Left lung (tissue), 10 donors: ENCODE measurements around the gene GFRA4. TPM values are rescaled to one million over a fixed set of nuclear protein-coding genes. Genes with fewer than 3 reads are reported as not detected.
A peak's percentile ranks its signal among the peaks of the same experiment; 100 is the strongest.

ENCODE experiments used
- ATAC-seq: fragments of 200-7000 bp; cut with Tn5 transposase; one replicate; pipeline ENCODE4 v1.9.1; 2020; ENCODE audit warnings: moderate library complexity
- DNase-seq, 4 donors: peaks; one replicate each; pipeline ENCODE4 v3.0.0-alpha.2; 2013 to 2020
- H3K27ac ChIP-seq, 2 donors: fragments of 200-600 bp; sonication (generic) in 1 of 2; one replicate each; pipeline versions ENCODE4 v1.5.0 to v1.8.0; 2020 to 2021
- H3K27me3 ChIP-seq, 2 donors: fragments of 200-600 bp; sonication (generic) in 1 of 2; one replicate each; pipeline versions ENCODE4 v1.5.0 to v1.8.0; 2020 to 2021
- H3K36me3 ChIP-seq, 2 donors: fragments of 200-600 bp; sonication (generic) in 1 of 2; one replicate each; pipeline versions ENCODE4 v1.5.0 to v1.8.0; 2020 to 2021
- H3K4me1 ChIP-seq, 2 donors: fragments of 200-600 bp; one replicate each; pipeline ENCODE4 v1.8.0; 2021
- H3K4me3 ChIP-seq, 2 donors: fragments of 200-600 bp; sonication (generic) in 1 of 2; one replicate each; pipeline versions ENCODE4 v1.5.0 to v1.8.0; 2020 to 2021; ENCODE audit warnings: mild to moderate bottlenecking in 1 of 2
- H3K9me3 ChIP-seq, 2 donors: fragments of 200-600 bp; sonication (generic) in 1 of 2; one replicate each; pipeline versions ENCODE4 v1.5.0 to v1.8.0; 2020 to 2021
- CTCF ChIP-seq, 2 donors: fragments of 200-600 bp; sonication (generic) in 1 of 2; IDR thresholded peaks; one replicate each; pipeline versions ENCODE4 v1.5.0 to v1.8.0; 2021; ENCODE audit warnings: antibody characterized with exemption in 2 of 2
- intact Hi-C, 2 donors: fragments of 100-400 bp; cut with DNase I; formaldehyde crosslinking; loops; one replicate each; pipeline versions ENCODE4 v1.11.2 to v1.14.2; 2022
- polyA plus RNA-seq, 6 donors: library from polyadenylated mRNA; unstranded; fragments of 120-200 nt; gene quantifications; one replicate each; pipeline ENCODE4 v1.2.1, GENCODE V29; 2013; ENCODE audit not compliant: insufficient read length in 6 of 6
- total RNA-seq, 2 donors: library from RNA; stranded (reverse); fragmentation: NEBNext Ultra II Directional; extraction: Animal tissue kit (Norgen Biotek cat#: 25700); gene quantifications; one replicate each; pipeline ENCODE4 v1.2.1, GENCODE V29; 2021
- donor health status: DM: no; HTN: yes; CAD: no.
- donor health status: DM: no; HTN: no; CAD: no.

Gene GFRA4
- total and polyA plus RNA-seq, 8 donors: not detected

- Histone ChIP-seq H3K4me1 (no peaks in the 10 kb centered on the region), H3K36me3 (peaks cover 0 to 31% of the 10 kb centered on the region in 2 donors), H3K27me3 (no peaks in the 10 kb centered on the region), H3K27ac (no peak overlapping the region), H3K9me3 (peaks cover 0 to 7% of the 10 kb centered on the region in 2 donors), H3K4me3 (no peak overlapping the region)
- peak in 1 of 4 donors; percentile 68 for DNase-seq
- no peak for TF ChIP-seq CTCF (IDR thresholded peaks at IDR 0.05)
- intact Hi-C loops: no loop called here
- no peak for ATAC-seq
These were observed 30.2 kb upstream of the GFRA4 start for GRCh38 chr20:3693376-3693775.

GRCh38 chr20:3692706-3693294 lies 29.6 kb upstream of the GFRA4 start:
- no peaks in the 10 kb centered on the region for H3K27me3 ChIP-seq
- no peak overlapping the region for H3K4me3 ChIP-seq
- peaks cover 0 to 7% of the 10 kb centered on the region in 2 donors for H3K9me3 ChIP-seq
- H3K27ac ChIP-seq: no peak overlapping the region
- no peak for TF ChIP-seq CTCF (IDR thresholded peaks at IDR 0.05)
- ATAC-seq (no peak), DNase-seq (peak in 1 of 4 donors; percentile 71)
- intact Hi-C loops: no loop called here
- H3K4me1 ChIP-seq: no peaks in the 10 kb centered on the region
- H3K36me3 ChIP-seq: peaks cover 0 to 27% of the 10 kb centered on the region in 2 donors

- no peaks in the 10 kb centered on the region for H3K27me3 ChIP-seq
- peaks cover 0 to 7% of the 10 kb centered on the region in 2 donors for H3K9me3 ChIP-seq
- no peak overlapping the region for H3K27ac ChIP-seq
- ATAC-seq (no peak), DNase-seq (no peak)
- peaks cover 0 to 19% of the 10 kb centered on the region in 2 donors for H3K36me3 ChIP-seq
- no peak overlapping the region for H3K4me3 ChIP-seq
- intact Hi-C loops: no loop called here
- no peak for TF ChIP-seq CTCF (IDR thresholded peaks at IDR 0.05)
- peaks cover 0 to 4% of the 10 kb centered on the region in 2 donors for H3K4me1 ChIP-seq
These were observed 28.7 kb upstream of the GFRA4 start for GRCh38 chr20:3691897-3692296.

- ATAC-seq: no peak
- intact Hi-C loops: no loop called here
- TF ChIP-seq CTCF (IDR thresholded peaks at IDR 0.05): no peak
- Histone ChIP-seq H3K4me3 (no peak overlapping the region), H3K27me3 (no peaks in the 10 kb centered on the region), H3K36me3 (peaks cover 0 to 15% of the 10 kb centered on the region in 2 donors), H3K4me1 (peaks cover 0 to 5% of the 10 kb centered on the region in 2 donors), H3K27ac (no peak overlapping the region), H3K9me3 (peaks cover 0 to 3% of the 10 kb centered on the region in 2 donors)
- DNase-seq: no peak
These were observed 28.1 kb upstream of the GFRA4 start for GRCh38 chr20:3691306-3691705.

GRCh38 chr20:3690413-3690812 lies 27.2 kb upstream of the GFRA4 start:
- intact Hi-C loops: no loop called here
- H3K36me3 ChIP-seq: peaks cover 0 to 13% of the 10 kb centered on the region in 2 donors
- DNase-seq: no peak
- H3K9me3 ChIP-seq: no peaks in the 10 kb centered on the region
- no peak overlapping the region for H3K4me3 ChIP-seq
- peaks cover 0 to 5% of the 10 kb centered on the region in 2 donors for H3K4me1 ChIP-seq
- no peak for TF ChIP-seq CTCF (IDR thresholded peaks at IDR 0.05)
- no peak overlapping the region for H3K27ac ChIP-seq
- no peak for ATAC-seq
- no peaks in the 10 kb centered on the region for H3K27me3 ChIP-seq
